ENCODE measurements around the gene USP10. TPM values are rescaled to one million over a fixed set of nuclear protein-coding genes. Genes with fewer than 3 reads are reported as not detected.

USP10 gene
- total RNA-seq, 2 experiments from 2014 or later, result 90.9 to 117 TPM

DNA sequence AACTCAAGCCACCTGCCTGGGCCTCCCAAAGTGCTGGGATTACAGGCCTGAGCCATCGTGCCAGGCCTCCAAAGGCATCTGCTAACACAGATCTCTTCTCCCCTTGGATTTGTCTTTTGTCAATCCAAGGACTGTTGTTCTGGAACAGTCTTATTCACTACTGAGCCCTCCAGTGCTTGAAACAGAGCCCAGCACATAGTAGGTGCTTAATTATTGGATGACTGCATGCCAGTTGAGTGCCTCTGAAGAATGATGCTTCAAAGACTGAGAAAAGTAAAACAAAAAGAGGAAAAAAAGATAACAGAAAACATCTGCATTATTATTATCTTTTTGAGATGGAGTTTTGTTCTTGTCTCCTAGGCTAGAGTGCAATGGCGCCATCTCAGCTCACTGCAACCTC is 118.3 kb downstream of the USP10 start:
- Mint-ChIP-seq H3K36me3 (no peaks in the 10 kb centered on the region), H3K9me3 (ENCODE audit: low read depth) (no peaks in the 10 kb centered on the region), H3K4me1 (peaks cover 7% of the 10 kb centered on the region), H3K27me3 (peaks cover 58% of the 10 kb centered on the region), H3K27ac (no peak overlapping the region), H3K4me3 (no peak overlapping the region)
- no peak for DNase-seq
- CTCF ChIA-PET, result no interaction called here
- ATAC-seq, result no peak

DNA sequence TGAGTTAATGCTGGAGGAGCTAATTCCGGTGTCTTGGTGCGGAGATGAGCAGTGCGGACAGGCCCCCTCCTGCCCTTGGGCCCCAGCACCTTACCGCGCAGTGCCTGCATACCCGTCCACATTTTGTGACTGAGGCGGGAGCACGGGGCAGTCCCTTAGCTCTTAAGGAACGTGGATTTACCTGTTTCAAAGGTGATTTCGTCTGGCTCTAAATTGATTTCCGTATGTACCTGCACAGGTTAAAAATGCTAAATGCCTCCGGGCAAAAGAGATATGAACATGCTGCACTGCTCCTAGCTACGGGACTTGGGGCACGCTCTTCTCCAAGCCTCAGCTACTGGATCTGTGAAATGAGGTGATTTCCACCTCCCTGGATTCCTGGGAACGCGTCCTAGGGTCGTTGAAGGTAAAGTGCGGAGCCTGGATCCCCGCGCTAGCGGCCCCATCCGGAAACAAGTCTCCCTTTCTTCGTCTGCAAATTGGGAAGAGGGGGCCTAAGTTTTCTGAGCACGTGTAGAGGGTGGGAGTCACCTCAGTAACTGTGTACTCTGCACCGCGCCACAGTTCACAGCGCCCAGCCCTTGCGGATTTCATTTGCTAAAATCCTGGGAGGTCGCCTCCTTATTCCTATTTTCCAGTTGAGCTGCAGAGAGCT is 119.3 kb downstream of the USP10 start:
- CTCF ChIA-PET, result no interaction called here
- H3K36me3 Mint-ChIP-seq, result no peaks in the 10 kb centered on the region
- no peaks in the 10 kb centered on the region for H3K9me3 Mint-ChIP-seq (ENCODE audit: low read depth)
- H3K27me3 Mint-ChIP-seq, result peaks cover 62% of the 10 kb centered on the region
- H3K4me1 Mint-ChIP-seq, result peaks cover 7% of the 10 kb centered on the region
- no peak overlapping the region for H3K27ac Mint-ChIP-seq
- no peak overlapping the region for H3K4me3 Mint-ChIP-seq
- ATAC-seq (no peak), DNase-seq (no peak)

DNA sequence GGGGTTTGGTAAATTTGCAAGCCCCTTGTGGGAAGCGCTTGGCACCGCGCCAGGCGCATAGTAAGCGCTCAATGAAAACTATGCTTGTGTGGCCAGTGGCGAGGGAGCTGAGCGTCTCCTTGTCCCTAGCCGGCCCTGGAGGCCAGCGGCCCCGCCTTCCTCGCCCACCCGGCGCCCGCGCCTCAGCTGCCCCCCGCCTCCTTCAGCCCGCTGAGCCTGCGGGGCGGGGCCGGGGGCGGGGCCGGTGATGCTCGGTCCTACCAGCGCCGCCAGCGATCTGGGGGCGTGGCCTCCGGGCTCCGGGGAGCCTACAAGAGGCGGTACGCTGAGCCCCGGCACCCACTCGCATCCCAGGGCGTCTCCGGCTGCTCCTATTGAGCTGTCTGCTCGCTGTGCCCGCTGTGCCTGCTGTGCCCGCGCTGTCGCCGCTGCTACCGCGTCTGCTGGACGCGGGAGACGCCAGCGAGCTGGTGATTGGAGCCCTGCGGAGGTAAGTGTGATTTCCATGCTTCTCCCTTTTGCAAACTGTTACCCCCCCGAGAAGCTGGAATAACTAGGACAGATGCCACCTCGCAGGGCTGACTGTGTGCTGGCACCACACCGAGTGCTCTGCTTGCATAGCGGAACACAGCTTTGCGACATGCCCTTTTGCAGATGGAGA is 120.0 kb downstream of the USP10 start, which contains the start of gene CRISPLD2:
TSS of gene CRISPLD2 (plus strand) at position 342 of the 661 bp plus-strand sequence. CDS start 18,511 bp downstream, outside the sequence.
- H3K27me3 Mint-ChIP-seq, result peaks cover 59% of the 10 kb centered on the region
- H3K4me1 Mint-ChIP-seq, result peaks cover 7% of the 10 kb centered on the region
- ATAC-seq, result peak; percentile 99
- no peaks in the 10 kb centered on the region for H3K36me3 Mint-ChIP-seq
- no peak within 1 kb of the TSS for H3K4me3 Mint-ChIP-seq
- peak; percentile 78 for DNase-seq
- no peaks in the 10 kb centered on the region for H3K9me3 Mint-ChIP-seq (ENCODE audit: low read depth)
- H3K27ac Mint-ChIP-seq, result no peak within 1 kb of the TSS
- CTCF ChIA-PET, result interaction anchor here (0.6 kb wide), 1 partner anchor 55 kb away, joined by 3 read pairs; no protein-coding TSS in a partner anchor

DNA sequence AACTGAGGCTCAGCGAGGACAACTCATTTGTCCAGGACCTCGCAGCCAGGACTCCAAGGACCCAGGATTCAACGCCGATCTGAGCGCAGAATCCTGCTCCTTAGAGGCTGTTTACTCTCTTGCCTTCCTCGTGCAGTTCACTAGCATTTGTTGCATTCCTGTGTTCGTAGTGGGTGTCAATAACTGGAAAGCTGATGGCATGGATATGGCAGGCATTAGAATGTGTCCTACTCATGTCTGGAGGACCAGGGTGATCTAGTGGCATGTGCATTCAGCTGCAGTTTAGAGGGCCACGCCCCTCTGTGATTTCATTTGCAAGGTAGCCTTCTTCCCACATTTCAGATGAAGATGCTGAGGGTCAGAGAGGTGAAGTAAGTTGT is 120.5 kb downstream of the USP10 start:
- DNase-seq (no peak), ATAC-seq (no peak)
- no peaks in the 10 kb centered on the region for H3K36me3 Mint-ChIP-seq
- H3K9me3 Mint-ChIP-seq (ENCODE audit: low read depth), result no peaks in the 10 kb centered on the region
- H3K27me3 Mint-ChIP-seq, result peaks cover 59% of the 10 kb centered on the region
- H3K4me3 Mint-ChIP-seq, result no peak overlapping the region
- peaks cover 7% of the 10 kb centered on the region for H3K4me1 Mint-ChIP-seq
- CTCF ChIA-PET, result interaction anchor here (0.6 kb wide), 1 partner anchor 55 kb away, joined by 3 read pairs; no protein-coding TSS in a partner anchor
- no peak overlapping the region for H3K27ac Mint-ChIP-seq

DNA sequence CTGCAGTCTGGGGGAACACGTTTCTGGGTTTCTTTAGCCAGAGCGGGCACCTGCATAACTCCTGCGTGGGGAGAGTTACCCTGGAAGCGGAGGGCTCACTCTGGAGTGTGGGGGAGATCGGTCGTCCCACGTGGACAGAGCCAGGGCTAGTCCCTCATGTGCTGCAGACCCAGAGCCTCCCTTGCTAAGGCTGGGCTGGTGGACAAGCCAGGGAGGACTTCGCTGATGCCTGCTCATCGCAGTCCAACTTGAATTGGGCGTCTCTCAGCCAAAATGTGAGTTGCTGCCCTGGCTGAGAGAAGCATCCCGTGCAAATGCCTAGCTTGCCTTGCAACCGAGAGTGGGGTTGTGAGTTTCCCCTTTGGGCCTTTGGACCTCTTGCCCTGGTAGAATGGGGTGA is 121.0 kb downstream of the USP10 start:
- CTCF ChIA-PET, result interaction anchor here (0.6 kb wide), 1 partner anchor 56 kb away, joined by 3 read pairs; no protein-coding TSS in a partner anchor
- ATAC-seq (no peak), DNase-seq (no peak)
- Mint-ChIP-seq H3K4me3 (no peak overlapping the region), H3K9me3 (ENCODE audit: low read depth) (no peaks in the 10 kb centered on the region), H3K36me3 (no peaks in the 10 kb centered on the region), H3K4me1 (peaks cover 7% of the 10 kb centered on the region), H3K27ac (no peak overlapping the region), H3K27me3 (peaks cover 58% of the 10 kb centered on the region)

DNA sequence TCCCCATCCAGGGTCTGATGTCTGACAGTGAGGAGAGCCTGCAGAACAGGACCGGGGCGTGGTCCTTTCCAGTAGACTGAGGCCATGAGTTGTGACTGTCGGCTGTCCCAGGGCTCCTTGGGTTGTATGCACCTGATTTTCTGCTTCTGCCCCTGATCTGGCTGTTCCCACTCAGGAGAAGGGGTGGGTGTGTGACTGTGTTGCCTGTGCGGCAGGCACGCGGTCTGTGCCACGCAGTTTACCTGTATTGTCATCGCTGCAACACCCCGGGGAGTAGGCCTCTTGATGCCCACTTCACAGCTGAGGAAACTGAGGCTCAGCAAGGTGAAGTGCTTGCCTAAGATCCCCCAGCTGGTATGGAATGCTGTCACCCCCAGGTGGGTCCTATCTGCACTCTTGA is 121.4 kb downstream of the USP10 start:
- CTCF ChIA-PET, result no interaction called here
- Mint-ChIP-seq H3K4me3 (no peak overlapping the region), H3K9me3 (ENCODE audit: low read depth) (no peaks in the 10 kb centered on the region), H3K27me3 (peaks cover 58% of the 10 kb centered on the region), H3K27ac (no peak overlapping the region), H3K4me1 (peaks cover 7% of the 10 kb centered on the region), H3K36me3 (no peaks in the 10 kb centered on the region)
- ATAC-seq, result no peak
- no peak for DNase-seq

DNA sequence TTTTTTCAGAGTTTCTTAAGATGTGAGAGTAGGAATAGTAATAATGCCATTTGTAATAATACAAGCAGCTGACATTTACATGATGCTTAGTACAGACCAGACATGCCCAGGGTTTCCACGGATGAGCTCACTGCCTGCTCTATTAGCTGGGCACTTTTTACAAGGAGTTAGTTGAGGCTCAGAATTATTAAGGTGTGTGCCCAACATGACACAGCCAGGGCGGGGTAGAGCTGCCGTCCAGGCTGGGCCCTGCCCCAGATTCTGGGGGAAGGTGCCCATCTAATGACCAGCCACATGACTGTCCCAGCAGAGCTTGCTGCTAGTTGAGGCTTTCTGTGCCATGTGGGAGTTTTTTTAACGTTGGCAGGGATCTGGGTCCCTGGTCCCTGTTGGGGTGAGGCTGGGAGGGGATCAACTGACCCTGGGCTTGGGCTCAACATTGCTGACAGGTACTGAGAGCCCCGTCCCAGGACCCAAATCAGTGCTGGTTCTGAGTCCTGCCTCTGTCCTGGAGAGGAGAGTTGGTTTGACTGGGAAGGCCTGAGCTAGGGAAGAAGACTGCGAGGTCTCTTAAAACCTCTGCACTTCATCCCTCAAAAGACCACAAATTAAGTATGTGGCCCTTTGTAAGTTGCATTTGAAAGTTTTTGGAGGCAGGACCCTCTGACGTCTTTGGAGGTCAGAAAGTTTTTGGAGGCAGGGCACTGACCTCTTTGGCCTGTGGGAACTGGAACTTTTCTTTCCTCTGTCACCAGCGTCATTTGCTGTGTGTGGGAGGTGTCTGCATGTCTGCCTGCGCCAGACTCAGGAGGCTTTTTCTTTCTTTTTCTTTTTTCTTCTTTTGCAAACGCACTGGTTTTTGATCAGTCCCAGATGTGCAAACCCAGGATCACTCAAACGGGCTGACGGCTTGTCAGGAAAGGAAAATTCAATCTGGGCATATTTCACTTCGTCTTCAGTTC is 122.2 kb downstream of the USP10 start:
- H3K27ac Mint-ChIP-seq, result no peak overlapping the region
- DNase-seq, result no peak
- H3K36me3 Mint-ChIP-seq, result no peaks in the 10 kb centered on the region
- ATAC-seq, result no peak
- CTCF ChIA-PET, result no interaction called here
- H3K9me3 Mint-ChIP-seq (ENCODE audit: low read depth), result no peaks in the 10 kb centered on the region
- H3K27me3 Mint-ChIP-seq, result peaks cover 54% of the 10 kb centered on the region
- H3K4me3 Mint-ChIP-seq, result no peak overlapping the region
- H3K4me1 Mint-ChIP-seq, result peaks cover 7% of the 10 kb centered on the region

DNA sequence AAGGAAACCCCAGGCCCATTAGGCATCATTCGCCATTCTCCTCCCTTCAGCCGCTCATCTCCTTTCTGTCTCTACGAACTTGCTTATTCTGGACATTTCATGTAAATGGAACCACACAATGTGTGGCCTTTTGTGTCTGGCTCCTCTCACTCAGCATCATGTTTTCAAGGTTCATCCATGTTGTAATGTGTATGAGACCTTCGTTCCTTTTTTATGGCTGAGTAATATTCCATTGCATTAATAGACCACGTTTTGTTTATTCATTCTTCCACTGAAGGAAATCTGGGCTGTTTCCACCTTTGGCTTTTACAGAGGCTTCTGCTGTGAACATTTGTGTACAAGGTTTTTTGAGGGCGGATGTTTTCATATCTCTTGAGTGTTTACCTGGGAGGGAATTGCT is 123.2 kb downstream of the USP10 start:
- CTCF ChIA-PET, result no interaction called here
- Mint-ChIP-seq H3K4me1 (peaks cover 7% of the 10 kb centered on the region), H3K27me3 (peaks cover 49% of the 10 kb centered on the region), H3K4me3 (no peak overlapping the region), H3K27ac (no peak overlapping the region), H3K36me3 (no peaks in the 10 kb centered on the region), H3K9me3 (ENCODE audit: low read depth) (no peaks in the 10 kb centered on the region)
- ATAC-seq (no peak), DNase-seq (no peak)

DNA sequence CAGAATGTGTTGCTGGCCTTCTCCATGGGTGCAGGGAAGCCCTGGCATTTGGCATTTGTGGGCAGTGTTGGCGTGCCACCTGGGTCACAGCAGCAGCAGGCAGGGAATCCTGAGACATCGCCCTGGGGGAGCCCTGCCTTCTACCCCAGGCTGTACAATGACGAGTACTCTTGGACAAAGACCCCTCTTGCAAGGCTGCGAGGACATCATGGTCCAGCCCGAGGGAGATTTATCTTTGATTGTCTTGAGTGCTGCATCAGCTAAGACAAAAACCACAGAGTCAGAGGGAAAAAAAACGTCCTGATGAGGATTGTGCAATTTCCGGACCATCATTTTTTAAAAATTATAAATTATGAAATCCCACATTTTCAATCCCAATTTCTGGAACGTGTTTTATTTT is 123.7 kb downstream of the USP10 start:
- Mint-ChIP-seq H3K27ac (no peak overlapping the region), H3K4me3 (no peak overlapping the region), H3K27me3 (peaks cover 48% of the 10 kb centered on the region), H3K9me3 (ENCODE audit: low read depth) (no peaks in the 10 kb centered on the region), H3K4me1 (peaks cover 7% of the 10 kb centered on the region), H3K36me3 (no peaks in the 10 kb centered on the region)
- DNase-seq (no peak), ATAC-seq (no peak)
- CTCF ChIA-PET, result no interaction called here

DNA sequence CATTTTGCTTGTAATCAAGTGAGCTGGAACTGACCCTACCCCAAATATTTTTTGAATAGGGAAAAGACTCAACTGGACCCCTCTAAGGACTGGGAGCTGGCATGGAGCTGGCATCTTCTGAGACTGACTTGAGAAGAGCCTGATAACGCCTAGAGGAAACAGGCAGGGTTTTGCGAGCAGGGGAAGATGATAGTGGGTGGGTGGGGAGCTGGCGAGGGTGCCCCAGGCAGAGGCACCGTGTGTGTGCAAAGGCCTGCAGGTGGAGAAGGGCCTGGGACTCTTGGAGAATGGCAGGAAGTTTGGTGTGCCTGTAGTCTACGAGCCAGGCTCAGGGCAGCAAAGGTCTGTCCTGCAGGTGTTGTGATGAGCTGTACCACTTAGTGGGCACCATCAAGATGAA is 124.1 kb downstream of the USP10 start:
- no peaks in the 10 kb centered on the region for H3K9me3 Mint-ChIP-seq (ENCODE audit: low read depth)
- CTCF ChIA-PET, result no interaction called here
- H3K27ac Mint-ChIP-seq, result no peak overlapping the region
- ATAC-seq, result no peak
- H3K27me3 Mint-ChIP-seq, result peaks cover 45% of the 10 kb centered on the region
- no peaks in the 10 kb centered on the region for H3K36me3 Mint-ChIP-seq
- DNase-seq, result no peak
- peaks cover 7% of the 10 kb centered on the region for H3K4me1 Mint-ChIP-seq
- H3K4me3 Mint-ChIP-seq, result no peak overlapping the region

DNA sequence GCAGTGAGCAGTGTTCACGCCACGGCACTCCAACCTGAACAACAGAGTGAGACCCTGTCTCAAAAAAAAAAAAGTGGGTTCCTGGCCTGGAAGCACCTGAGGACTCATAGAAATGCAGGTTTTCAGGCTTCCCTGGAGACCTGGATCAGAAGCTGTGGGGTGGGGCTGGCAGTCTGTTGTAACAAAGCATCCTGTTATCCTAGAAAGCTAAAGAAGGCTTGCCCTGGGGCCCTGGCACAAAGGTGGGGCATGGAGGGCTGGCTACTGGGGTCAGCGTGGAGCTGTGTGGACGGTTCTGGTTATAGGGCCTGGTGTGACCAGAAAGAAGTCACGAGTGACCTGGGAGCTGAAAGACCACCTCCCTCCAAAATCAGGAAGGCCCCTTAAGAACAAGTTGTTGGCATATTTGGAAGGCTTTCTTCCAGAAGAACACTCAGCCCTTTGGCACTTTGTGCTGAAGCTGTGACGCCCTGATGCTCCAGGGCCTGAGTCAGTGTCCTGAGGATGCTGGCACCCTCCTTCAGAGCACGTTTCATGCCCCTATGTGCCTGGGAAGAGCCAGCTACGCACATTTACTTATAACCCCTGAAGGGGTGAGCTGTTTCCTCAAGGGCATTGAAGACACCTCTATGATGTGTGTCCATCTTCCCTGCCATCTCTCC is 126.2 kb downstream of the USP10 start:
- ATAC-seq (no peak), DNase-seq (no peak)
- Mint-ChIP-seq H3K27me3 (peaks cover 36% of the 10 kb centered on the region), H3K36me3 (no peaks in the 10 kb centered on the region), H3K27ac (no peak overlapping the region), H3K4me3 (no peak overlapping the region), H3K4me1 (no peaks in the 10 kb centered on the region), H3K9me3 (ENCODE audit: low read depth) (no peaks in the 10 kb centered on the region)
- CTCF ChIA-PET, result interaction anchor here (1.4 kb wide), 1 partner anchor 145 kb away, joined by 4 read pairs; no protein-coding TSS in a partner anchor

DNA sequence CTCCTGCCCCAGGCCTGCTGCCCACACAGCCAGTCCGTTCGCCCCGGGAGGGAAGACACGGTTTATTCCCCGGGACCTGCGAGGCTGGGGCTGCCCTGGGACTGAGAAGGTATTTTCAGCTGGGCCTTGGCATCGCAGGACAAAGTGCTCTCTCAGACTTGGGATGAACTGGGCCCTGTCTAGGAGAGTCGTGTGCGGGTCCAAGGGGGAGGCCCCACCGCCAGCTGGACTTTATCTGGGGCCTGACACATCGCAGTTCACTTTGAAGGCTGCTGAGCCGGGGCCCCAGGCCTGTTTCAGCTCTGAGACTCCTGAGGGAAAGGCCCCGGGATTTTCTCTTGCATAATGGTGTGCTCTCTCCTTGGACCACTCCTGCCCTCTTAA is 126.8 kb downstream of the USP10 start:
- CTCF ChIA-PET, result no interaction called here
- ATAC-seq, result no peak
- H3K27ac Mint-ChIP-seq, result no peak overlapping the region
- no peaks in the 10 kb centered on the region for H3K36me3 Mint-ChIP-seq
- H3K27me3 Mint-ChIP-seq, result peaks cover 32% of the 10 kb centered on the region
- no peaks in the 10 kb centered on the region for H3K9me3 Mint-ChIP-seq (ENCODE audit: low read depth)
- H3K4me3 Mint-ChIP-seq, result no peak overlapping the region
- H3K4me1 Mint-ChIP-seq, result no peaks in the 10 kb centered on the region
- no peak for DNase-seq

DNA sequence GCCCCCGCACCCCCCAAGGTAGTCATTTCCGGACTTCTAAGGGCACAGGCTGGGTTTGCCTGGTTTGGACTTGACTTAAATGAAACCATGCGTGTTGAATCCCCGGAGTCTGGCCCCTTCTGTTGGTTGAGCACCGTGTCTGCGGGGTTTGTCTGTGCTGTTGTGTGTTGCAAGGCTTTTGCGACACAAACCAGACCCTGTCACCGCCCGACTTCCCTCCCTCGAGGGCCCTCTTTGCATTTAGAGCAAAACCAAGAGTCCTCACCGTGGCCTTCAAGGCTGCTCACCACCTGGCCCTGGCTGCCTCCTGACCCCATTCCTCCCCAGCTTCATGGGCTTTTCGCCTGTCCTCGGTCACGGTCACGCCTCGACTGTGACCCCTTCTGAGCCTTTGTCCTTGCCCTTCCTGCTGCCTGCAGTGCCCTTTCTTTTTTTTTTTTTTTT is 127.4 kb downstream of the USP10 start:
- CTCF ChIA-PET, result no interaction called here
- no peak overlapping the region for H3K27ac Mint-ChIP-seq
- H3K4me3 Mint-ChIP-seq, result no peak overlapping the region
- no peaks in the 10 kb centered on the region for H3K4me1 Mint-ChIP-seq
- no peak for ATAC-seq
- no peak for DNase-seq
- H3K27me3 Mint-ChIP-seq, result peaks cover 28% of the 10 kb centered on the region
- H3K9me3 Mint-ChIP-seq (ENCODE audit: low read depth), result no peaks in the 10 kb centered on the region
- no peaks in the 10 kb centered on the region for H3K36me3 Mint-ChIP-seq
